Medulla oblongata (tissue), 1 donor: ENCODE results near the gene AUH.

Experiments used
- DNase-seq: peaks from one replicate; pipeline ENCODE4 v3.0.0-alpha.2; 2015; ENCODE audit errors: extremely low spot score

AUH gene

DNA sequence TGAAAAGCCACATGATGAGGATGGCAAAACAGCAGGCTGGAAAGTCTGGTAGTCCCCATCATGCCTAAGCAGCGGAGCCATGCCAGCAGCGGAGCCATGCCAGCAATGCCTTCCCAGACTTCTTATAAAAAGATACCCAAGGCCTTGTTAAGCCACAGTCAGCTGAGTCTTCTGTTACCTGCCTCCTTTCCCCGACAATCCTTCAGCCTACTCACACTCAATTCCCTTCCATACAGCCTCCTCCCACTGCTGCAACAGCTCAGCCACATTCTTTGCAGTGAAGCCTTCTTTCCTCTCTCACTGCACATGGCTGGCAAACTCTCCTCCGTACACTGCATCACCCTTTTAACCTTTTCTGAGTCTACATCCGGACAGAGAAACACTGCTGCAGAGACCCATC, 114.9 kb downstream of the AUH start:
- DNase-seq = peak; percentile 36

DNA sequence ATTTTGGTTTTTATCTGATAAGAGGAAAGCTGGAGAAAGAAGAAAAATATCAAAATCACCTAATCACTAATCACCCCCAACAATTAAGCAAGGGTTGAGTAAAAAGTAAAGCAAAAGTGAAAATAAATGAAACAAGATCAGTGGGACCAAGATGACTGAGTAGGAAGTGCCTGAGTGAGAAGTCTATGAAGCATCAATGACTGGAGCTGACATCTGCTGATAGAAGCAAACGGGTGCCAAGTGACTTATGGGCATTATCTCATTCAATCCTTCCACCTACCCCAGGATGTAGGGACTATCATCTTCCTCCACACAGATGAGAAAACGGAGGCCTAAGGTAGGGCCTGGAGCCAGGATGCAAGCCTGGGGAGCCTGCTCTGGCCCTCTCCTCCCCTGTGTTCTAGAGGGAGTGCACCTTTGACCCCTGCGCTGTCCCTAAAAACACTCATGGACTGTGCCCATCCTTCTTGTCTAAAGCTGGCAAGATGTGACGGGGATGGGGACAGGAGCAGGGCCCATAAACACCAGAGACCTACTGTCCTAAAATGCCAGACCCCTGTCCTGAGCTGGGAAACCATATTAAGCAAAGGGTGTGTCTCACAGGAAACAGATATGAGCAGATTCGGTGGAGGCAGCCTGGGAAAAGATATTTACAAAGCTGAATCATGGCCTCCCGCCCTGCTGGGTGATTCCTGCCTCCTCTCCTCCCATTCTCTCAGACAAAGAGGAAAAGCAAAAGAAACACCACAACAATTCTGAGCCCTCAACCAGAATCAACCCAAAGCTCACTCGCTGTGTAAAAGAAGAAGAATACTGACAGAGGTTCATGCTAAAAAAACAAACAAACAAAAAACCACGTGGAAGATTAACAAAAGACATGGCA, 116.0 kb downstream of the AUH start:
- DNase-seq = no peak

DNA sequence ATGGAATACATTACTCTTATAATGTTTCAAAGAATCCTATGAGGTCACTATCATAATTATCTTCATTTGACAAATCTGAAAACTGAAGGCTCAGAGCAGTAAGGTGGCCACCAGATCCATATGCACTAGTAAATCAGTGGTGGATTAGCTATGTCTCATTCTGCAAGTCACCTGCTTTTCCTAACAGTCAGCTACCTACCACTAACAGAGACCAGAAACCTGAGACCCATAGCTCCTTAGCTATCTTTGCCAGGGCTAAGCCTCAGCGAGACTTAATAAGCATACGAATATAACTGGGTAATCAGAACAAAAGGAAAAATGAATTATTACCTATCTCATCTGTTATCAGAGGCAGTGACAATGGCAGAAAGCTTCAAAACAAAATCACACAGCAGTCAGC, 118.7 kb downstream of the AUH start:
- DNase-seq = no peak

DNA sequence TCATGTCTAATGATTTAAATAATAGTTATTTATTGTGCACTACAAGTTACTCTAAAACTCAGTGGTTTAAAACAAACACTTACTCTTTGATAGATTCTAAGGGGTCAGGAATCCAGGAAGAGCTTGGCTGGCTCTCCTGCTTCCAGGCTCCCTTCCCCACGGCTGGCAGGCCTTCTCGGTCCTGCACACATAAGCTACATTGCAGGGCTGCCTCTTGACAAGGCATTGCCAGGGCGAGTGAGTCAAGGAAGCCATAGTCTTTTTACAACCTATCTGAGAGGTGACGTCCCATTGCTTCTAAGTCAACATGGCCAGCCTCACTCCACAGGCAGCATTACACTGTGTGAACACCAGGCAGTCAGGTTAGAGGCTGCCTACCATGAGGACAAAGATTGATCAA, 119.8 kb downstream of the AUH start:
- peak; percentile 41 for DNase-seq

DNA sequence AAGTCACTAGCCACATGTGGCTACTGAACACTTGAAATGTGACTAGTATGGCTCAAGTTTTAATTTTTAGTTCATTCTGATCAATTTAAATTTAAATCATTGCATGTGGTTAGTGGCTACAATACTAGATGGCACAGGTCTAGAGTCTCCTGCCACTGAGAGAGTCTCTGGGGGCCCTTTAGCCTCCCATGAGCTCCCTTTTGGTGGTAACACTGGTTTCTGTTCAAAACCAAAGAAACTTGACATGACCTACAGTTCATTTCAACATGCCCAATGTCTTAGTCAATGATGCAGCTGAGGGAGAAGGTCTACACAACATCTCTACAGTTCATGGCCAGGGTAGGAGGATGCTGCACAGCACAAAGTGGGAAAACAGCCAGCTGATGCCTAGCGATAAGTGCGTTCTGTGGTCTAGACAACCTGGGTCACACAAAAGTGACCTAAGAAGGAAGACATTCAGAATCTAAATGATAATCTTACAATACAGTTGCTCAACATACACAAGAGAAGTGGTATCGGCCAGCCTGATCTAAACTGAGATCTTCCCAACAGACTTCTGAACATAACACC, 121.0 kb downstream of the AUH start:
- no peak for DNase-seq

DNA sequence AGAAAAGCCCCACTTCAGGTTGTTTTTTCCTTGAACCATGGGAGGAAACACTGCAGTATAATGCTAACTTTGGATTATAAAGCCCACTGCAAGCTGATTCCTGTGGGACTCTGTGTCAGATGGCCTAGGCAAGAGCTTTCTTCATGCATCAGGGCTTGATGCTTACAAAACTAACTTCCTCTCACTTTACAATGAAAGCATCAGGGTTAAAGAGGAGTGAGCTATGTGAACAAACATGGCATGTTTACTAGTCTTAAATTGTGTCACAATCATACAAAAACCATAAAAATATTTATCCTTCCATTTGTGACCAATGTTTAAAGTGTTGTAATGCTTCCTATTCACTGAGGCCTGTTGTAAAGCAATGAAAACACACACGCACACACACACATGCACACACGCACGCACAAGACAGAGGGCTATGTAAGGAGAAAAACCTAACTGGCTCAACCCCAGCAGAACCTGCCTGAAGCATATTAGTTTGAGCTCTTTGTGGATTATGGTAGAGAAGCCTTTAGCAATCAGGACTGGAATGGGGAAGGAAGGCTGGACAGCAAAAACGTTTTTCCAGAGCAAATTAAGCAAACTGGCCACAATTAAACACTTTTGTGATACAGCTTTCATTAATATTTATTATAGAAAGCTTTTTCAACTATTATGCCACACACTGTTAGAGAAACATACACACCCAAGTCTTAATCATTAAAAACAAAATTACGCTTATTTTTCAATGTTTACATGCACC, 122.2 kb downstream of the AUH start:
- DNase-seq = no peak

DNA sequence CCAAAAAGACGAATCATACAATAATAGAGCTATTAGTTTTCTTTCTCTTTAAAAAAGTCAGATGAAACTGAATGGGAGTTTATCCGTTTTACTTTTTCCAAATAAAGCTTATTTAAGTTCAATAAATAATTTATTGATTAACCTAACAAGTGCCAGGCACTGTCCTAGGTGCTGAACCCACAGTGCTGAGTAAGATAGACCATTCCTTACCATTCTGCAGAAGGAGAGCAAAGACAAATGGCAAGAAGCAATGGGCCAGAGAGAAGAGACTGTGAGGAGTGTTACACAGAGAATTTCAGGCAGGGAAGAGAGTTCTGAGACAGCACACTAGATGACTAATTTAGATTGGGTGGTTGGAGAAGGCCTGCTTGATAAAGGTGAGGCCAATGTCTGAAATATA, 127.2 kb downstream of the AUH start:
- DNase-seq = no peak

DNA sequence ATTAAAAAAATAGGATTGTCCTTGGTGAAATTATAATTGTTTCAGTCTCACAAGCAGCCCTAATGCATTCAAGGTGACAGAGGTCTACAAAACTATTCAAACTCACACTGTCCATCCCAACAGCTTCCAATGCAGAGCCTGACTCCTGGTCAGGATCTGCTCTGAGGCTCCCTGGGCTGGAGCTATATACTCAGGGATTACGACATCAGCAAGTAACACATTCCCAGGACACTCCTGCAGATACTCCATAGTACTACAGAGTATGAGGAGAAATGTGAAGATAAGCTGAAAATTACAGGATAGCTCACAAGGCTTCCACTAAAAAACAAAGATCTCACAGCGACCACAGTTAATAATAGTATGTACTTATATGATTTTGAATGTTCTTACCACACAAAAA, 130.1 kb downstream of the AUH start:
- DNase-seq = no peak

DNA sequence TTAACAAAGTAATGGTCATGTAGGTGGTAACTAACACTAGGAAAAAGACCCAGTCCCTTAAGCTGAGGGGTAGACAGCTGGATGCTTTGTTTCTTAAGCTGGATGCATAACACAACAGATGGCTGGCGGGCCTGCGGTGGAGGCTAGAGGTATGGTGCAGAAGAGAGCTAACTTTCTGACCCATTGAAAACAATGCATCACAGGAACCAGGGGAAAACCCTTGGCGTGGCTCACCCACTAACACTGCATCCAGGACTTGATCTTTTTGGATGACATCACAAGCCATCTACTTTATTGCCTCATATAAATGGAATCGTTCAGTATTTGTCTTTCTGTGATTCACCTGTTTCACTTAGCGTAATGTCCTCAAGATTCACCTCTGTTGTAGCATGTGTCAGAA, 138.7 kb downstream of the AUH start:
- no peak for DNase-seq

DNA sequence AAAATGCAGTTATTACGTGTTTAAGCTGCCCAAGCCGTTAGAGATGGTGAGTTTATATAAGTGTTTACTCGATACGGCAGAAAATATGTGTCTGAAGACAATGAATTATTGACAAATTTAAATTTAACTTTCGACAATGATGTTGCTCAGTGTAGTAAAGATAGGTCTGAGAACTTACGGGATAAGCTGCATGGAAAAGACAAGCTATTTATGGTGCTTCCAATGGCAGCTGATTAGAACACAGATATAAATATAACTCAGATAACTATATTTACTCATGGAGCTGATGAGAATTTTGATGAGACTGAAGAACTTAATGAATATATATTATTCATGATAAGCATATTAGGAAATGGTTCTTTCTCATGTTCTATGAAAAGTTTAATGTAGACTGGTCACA, 139.3 kb downstream of the AUH start:
- DNase-seq = no peak

DNA sequence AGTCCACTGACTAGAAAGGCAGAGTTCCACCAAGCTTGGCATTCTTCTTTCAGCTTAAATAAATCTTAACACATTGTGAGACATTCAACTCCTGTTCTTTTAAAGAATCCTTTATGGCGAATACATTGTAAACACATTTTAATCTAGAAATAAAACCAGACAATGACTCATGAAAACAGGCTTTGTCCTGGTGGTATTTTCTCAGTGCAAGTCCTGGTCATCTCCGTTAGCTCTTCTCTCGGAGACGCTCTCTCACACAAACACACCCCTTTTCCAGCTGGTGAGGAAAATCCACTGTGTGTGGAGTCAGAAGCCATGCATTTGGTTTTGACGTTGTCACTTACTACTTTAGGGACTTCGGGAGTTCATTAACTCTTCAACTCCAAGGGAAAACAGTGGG, 140.4 kb downstream of the AUH start:
- peak; percentile 17 for DNase-seq

DNA sequence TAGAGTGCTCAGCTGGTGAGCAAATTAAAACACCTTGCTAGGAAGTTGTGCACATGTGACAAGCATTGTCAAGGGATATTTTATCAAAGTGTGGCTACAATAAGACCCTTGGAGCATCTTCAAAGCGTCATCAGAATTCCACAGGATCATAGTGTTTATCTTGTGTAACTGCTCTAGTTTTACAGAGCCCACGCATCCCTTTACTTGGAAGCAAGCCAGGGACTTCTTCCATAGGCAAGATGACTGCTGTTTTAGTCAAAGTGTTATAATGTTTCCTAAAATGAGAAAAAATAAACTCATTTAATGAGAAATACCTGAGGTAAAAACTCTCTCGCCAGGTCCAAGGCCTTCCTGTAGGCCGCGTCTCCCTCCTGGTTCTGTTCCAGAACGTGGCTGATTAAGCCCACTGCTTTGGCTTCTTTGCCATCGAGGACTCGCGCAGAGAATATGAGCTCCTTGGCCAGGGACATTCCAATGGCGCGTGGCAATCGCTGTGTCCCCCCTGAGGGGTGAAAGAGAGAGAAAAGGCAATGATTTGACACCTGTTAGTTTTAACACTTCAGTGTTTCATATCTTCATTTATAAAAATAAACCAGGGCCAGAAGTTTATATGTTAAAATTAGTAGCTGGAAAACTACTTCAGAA, 141.1 kb downstream of the AUH start:
- no peak for DNase-seq

DNA sequence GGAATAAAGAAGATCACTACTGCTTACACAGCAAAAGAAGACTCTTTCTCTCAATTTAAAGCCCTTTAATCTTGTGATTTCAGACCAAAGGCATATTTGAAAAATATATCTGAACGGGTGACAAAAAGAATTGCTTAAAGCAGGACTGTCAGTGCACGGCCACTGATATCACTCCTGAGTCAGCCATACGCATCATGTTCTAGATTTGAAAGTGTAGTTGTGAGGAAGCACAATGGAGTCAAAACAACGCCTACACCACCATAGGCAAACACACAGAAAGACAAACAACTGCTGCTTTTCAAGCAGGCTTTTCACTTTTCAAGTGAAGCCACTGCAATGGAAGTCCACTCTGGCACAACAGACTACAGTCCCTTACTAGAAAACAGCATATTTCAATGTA, 141.7 kb downstream of the AUH start:
- no peak for DNase-seq

DNA sequence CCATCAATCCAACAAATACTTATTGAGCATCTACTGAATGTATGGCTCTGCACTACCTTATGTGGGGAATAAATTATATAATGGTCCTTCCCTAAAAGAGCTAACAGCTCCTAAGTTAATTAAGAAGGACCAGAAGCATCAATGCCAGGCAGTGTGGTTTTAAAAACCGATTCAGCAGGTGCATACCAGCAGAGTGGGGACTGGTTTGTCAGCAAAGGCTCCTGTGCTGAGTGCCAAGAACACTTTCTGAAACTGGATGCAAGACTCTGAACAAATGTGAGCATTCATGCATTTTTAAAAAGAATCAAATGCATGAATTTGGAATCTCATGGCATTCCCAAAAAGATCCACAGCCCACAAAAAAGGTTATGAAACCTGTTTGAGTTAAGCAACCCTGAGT, 142.2 kb downstream of the AUH start:
- DNase-seq = no peak

DNA sequence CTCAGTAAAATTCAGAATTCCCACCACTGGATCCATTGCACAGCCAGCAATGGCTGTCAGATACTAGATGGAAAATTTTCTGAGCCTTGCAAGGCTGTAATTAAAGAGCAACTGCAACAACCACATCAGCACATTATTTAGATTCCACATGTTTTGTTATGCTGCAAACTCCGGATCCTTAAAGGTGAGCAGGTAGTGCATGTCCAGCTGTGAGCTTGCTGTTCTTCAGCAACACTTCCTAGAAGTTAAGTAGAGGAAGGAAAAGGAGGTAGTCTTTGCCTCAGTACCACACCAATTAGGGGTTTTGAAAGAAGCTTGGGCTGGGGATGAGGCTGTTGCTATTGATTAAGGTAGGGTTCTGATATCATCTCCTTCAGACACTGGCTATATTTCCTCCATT, 144.3 kb downstream of the AUH start:
- DNase-seq = no peak

DNA sequence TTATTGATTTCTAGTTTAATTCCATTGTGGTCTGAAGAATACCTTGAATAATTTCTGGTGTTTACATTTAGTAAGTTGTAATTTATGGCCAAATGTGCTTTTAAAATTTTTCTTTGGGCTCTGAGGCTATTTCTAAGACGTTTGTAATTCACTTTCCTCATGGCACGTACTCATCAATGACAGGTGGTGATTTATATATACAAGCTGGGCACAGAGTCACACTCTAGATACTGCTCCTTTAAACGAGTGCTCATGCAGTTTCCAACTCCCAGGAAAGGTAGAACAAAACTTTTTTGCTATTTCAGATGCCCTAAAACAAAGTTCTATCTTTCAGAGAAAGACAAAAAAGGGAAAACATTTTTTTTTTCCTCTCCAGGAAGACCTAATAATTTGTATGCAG, 146.9 kb downstream of the AUH start:
- DNase-seq = no peak

DNA sequence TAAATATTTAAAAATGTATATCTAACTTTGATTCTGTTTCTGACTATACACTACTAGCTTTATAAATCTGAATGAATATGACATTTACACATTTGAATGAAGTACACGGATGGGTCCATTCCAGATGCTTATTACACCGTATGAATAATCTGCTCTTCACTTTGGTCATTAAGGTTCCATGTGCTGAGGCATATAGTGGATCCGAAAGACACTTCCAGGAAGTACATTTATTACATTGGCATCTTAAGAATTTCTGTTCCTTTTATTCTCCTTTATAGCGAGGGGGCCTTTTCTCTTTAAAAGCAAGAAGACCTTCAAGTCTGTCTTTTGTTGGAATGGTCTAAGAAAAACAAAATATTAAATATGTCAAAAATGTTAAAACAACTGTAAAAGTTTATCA, 147.6 kb downstream of the AUH start:
- no peak for DNase-seq

DNA sequence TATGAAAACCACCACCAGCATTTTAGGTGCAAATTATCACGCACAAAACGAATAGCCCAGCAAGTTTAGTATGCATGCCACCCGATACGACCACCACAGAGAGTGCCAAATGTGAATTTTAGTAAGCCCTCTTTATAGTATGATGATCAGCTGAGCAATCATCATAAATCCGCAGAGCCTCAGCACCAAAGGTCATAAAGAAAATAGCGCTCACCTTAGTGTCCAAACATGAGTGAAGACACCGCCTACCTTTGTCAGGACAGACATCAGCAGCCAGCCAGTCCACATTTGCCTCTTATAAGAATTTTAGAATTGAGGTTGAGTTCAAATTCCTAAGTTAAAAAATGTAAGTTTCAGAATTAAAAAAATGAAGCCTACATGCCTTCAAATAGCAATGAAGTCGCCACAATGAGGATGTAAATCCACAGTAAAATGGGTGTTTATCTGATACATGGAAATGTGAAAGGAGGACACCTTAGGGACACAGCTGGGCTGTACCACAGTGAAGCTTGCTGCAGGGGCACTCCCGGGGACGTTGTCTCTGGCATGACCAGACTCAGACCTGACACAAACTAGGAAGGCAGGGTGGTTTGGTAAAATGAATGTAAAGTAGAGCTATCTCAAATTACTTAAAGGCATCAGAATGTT, 149.0 kb downstream of the AUH start:
- no peak for DNase-seq

DNA sequence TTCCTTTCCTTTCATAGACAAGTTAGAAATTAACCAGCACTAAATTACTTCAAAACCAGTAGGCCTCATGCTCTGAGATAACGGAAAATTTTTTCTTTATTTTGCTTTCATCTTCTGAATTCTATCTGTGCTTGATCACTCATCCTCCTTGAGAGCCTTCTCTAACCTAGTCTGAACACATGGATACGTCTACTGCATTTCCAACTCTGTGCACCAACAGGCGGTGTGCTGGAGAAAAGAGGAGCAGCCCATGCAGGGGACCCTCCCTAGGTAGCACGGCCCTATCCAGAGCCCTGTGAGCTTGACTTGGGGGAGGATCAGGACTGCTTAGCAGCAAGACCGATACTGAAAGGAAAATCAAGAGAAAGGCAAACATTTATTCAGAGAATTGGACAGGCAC, 149.8 kb downstream of the AUH start:
- no peak for DNase-seq

DNA sequence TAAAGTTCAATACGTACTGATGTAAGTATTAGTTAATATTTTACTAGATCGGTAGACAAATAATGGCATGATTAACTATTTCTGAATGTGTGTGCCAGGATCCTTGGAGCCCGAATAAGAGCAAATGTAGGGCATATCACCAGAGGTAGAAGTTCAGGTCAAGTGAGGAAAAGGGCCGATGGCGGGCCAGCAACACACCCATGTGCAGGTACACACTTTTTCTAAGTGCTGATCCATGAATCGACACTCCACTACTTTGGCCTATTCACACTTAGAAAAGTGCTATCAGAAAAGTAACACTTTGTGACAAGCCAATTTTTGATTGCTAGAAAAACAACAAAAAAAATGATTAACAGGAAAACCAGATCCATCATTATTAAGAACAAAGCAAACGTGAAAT, 150.3 kb downstream of the AUH start:
- DNase-seq = no peak

DNA sequence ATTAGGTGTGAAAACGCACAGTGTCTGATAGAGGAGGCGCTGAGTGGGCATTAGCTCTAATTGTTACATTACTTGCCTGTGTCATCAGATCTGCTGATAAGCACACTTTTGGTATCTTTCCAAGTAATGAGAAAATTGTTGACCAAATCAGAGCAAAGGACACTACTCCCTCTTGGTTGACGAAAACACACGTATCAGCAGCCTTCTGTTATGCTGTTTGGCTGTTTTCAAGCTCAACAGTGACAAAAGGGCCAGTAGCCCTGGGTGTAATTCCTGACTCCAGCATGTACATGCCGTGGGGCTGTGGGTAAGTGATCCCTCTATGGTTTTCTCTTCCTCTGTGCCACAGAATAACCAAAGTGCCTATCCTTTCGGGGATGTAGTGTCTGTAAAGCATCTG, 151.4 kb downstream of the AUH start:
- DNase-seq = no peak

DNA sequence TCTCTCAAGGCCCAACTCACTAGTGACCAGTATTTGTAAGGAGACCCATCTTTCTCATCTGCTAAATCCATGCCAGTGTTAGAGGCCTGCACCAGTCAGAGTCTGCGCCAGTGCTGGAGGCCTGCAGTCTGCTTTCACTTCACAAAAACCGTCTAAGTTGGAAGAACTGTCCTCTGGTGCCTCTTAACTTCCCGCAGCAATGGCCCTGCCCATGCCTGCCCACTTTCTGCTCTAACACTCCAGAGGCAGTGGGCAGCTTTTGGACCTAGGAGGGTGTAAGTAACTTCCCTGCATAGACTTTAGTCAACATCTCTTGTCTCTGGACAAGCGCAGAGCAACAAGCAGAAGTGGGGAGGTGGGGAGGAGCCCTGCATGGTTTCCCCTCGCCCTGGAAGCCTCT, 152.9 kb downstream of the AUH start:
- DNase-seq = peak; percentile 46
